ENCODE data around the gene MTFMT. TPM values are rescaled to one million over a fixed set of nuclear protein-coding genes. Genes with fewer than 3 reads are reported as not detected.

The MTFMT gene
- total and polyA plus RNA-seq, 2 of the 13 experiments (the other 11 are each of a cell fraction or from before 2014, with no cell fraction given) = 9.9 to 23.2 TPM

DNA sequence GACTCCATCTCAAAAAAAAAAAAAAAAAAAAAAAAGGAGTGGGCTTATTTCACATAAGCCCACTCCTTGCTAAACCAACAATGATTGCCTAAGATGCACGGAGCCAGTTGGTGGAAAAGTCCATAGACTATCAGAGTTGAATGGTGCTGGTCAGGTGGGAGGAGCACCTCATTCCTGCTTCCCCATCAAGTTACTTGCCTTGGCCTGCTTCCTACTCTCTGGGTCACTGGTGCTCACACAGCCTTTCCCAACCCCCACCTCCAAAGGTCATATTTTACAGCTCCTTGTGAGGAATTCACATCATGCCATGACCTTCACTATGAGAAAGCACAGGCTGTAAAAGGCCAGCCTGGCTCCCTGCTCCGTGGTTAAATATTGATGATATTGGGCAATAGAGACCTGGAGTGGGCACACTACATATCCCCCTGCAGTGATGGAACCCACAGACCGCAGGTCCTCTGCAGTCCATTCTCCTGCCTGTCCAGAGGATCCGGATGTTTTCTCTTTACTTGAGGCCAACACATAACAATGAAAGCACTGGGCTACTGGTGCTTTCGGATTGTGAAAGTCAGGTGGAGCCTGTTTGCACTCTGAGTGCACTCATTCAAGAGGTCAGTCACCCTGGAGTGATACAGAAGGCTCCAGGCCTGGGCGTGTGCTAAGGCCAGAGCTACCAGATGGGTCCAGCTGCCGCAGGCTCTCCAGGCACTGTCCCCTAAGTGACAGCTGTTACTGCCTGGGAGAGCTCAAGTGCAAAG lies 15.5 kb upstream of the MTFMT start, which contains the start of gene SLC51B (continued):
- TF ChIP-seq, protein P1, sequence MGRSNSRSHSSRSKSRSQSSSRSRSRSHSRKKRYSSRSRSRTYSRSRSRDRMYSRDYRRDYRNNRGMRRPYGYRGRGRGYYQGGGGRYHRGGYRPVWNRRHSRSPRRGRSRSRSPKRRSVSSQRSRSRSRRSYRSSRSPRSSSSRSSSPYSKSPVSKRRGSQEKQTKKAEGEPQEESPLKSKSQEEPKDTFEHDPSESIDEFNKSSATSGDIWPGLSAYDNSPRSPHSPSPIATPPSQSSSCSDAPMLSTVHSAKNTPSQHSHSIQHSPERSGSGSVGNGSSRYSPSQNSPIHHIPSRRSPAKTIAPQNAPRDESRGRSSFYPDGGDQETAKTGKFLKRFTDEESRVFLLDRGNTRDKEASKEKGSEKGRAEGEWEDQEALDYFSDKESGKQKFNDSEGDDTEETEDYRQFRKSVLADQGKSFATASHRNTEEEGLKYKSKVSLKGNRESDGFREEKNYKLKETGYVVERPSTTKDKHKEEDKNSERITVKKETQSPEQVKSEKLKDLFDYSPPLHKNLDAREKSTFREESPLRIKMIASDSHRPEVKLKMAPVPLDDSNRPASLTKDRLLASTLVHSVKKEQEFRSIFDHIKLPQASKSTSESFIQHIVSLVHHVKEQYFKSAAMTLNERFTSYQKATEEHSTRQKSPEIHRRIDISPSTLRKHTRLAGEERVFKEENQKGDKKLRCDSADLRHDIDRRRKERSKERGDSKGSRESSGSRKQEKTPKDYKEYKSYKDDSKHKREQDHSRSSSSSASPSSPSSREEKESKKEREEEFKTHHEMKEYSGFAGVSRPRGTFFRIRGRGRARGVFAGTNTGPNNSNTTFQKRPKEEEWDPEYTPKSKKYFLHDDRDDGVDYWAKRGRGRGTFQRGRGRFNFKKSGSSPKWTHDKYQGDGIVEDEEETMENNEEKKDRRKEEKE (IDR thresholded peaks at IDR 0.05) = no peak
- TF ChIP-seq, protein P2, sequence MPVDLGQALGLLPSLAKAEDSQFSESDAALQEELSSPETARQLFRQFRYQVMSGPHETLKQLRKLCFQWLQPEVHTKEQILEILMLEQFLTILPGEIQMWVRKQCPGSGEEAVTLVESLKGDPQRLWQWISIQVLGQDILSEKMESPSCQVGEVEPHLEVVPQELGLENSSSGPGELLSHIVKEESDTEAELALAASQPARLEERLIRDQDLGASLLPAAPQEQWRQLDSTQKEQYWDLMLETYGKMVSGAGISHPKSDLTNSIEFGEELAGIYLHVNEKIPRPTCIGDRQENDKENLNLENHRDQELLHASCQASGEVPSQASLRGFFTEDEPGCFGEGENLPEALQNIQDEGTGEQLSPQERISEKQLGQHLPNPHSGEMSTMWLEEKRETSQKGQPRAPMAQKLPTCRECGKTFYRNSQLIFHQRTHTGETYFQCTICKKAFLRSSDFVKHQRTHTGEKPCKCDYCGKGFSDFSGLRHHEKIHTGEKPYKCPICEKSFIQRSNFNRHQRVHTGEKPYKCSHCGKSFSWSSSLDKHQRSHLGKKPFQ (CRISPR knock-in tag; IDR thresholded peaks at IDR 0.05; ENCODE audit: insufficient replicate concordance) = peak; percentile 69
- TF ChIP-seq, protein P3, sequence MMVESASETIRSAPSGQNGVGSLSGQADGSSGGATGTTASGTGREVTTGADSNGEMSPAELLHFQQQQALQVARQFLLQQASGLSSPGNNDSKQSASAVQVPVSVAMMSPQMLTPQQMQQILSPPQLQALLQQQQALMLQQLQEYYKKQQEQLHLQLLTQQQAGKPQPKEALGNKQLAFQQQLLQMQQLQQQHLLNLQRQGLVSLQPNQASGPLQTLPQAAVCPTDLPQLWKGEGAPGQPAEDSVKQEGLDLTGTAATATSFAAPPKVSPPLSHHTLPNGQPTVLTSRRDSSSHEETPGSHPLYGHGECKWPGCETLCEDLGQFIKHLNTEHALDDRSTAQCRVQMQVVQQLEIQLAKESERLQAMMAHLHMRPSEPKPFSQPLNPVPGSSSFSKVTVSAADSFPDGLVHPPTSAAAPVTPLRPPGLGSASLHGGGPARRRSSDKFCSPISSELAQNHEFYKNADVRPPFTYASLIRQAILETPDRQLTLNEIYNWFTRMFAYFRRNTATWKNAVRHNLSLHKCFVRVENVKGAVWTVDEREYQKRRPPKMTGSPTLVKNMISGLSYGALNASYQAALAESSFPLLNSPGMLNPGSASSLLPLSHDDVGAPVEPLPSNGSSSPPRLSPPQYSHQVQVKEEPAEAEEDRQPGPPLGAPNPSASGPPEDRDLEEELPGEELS (CRISPR knock-in tag; IDR thresholded peaks at IDR 0.05) = peak; percentile 96
- TF ChIP-seq, protein P4, sequence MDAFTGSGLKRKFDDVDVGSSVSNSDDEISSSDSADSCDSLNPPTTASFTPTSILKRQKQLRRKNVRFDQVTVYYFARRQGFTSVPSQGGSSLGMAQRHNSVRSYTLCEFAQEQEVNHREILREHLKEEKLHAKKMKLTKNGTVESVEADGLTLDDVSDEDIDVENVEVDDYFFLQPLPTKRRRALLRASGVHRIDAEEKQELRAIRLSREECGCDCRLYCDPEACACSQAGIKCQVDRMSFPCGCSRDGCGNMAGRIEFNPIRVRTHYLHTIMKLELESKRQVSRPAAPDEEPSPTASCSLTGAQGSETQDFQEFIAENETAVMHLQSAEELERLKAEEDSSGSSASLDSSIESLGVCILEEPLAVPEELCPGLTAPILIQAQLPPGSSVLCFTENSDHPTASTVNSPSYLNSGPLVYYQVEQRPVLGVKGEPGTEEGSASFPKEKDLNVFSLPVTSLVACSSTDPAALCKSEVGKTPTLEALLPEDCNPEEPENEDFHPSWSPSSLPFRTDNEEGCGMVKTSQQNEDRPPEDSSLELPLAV (CRISPR knock-in tag; conservative IDR thresholded peaks at IDR 0.05; ENCODE audit: low read depth) = no peak
- TF ChIP-seq, protein P5, sequence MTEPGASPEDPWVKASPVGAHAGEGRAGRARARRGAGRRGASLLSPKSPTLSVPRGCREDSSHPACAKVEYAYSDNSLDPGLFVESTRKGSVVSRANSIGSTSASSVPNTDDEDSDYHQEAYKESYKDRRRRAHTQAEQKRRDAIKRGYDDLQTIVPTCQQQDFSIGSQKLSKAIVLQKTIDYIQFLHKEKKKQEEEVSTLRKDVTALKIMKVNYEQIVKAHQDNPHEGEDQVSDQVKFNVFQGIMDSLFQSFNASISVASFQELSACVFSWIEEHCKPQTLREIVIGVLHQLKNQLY (CRISPR knock-in tag; IDR thresholded peaks at IDR 0.05) = 0 out of 2 replicates have a peak, but pooled peaks have one; percentile 55
- TF ChIP-seq SALL1 (CRISPR knock-in tag; IDR thresholded peaks at IDR 0.05) = peak; percentile 96
- TF ChIP-seq IRX3 (CRISPR knock-in tag; IDR thresholded peaks at IDR 0.05; ENCODE audit: borderline replicate concordance, low read depth) = no peak
- peak; percentile 78 for TF ChIP-seq POLR2G (IDR thresholded peaks at IDR 0.05; ENCODE audit: low read depth, low read length)
- TF ChIP-seq RARG (CRISPR knock-in tag; IDR thresholded peaks at IDR 0.05; ENCODE audit: low read depth) = no peak
- peak; percentile 60; the same call in 1 of the 2 replicates for TF ChIP-seq ZNF274 (CRISPR knock-in tag; IDR thresholded peaks at IDR 0.05)
- TF ChIP-seq ZNF230 (CRISPR knock-in tag; IDR thresholded peaks at IDR 0.05) = no peak
- TF ChIP-seq GFI1 (CRISPR knock-in tag; IDR thresholded peaks at IDR 0.05; ENCODE audit: borderline replicate concordance) = peak; percentile 75; the same call in 1 of the 2 replicates
- TF ChIP-seq, protein P6, sequence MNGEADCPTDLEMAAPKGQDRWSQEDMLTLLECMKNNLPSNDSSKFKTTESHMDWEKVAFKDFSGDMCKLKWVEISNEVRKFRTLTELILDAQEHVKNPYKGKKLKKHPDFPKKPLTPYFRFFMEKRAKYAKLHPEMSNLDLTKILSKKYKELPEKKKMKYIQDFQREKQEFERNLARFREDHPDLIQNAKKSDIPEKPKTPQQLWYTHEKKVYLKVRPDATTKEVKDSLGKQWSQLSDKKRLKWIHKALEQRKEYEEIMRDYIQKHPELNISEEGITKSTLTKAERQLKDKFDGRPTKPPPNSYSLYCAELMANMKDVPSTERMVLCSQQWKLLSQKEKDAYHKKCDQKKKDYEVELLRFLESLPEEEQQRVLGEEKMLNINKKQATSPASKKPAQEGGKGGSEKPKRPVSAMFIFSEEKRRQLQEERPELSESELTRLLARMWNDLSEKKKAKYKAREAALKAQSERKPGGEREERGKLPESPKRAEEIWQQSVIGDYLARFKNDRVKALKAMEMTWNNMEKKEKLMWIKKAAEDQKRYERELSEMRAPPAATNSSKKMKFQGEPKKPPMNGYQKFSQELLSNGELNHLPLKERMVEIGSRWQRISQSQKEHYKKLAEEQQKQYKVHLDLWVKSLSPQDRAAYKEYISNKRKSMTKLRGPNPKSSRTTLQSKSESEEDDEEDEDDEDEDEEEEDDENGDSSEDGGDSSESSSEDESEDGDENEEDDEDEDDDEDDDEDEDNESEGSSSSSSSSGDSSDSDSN (CRISPR knock-in tag; IDR thresholded peaks at IDR 0.05) = no peak; the same call in none of the 2 replicates
